Head of caudate nucleus (tissue), 42 donors: ENCODE results near the gene CD200.

Source experiments
- DNase-seq, 42 donors: peaks; one replicate each; pipeline versions ENCODE4 v3.0.0 to v3.0.0-alpha.2; 2020 to 2021; ENCODE audit warnings: mixed read lengths in 7 of 42
- intact Hi-C: fragments of 100-400 bp; cut with DNase I; formaldehyde crosslinking; loops from one replicate; pipeline ENCODE4 v1.15.0; 2022

Gene CD200

DNA sequence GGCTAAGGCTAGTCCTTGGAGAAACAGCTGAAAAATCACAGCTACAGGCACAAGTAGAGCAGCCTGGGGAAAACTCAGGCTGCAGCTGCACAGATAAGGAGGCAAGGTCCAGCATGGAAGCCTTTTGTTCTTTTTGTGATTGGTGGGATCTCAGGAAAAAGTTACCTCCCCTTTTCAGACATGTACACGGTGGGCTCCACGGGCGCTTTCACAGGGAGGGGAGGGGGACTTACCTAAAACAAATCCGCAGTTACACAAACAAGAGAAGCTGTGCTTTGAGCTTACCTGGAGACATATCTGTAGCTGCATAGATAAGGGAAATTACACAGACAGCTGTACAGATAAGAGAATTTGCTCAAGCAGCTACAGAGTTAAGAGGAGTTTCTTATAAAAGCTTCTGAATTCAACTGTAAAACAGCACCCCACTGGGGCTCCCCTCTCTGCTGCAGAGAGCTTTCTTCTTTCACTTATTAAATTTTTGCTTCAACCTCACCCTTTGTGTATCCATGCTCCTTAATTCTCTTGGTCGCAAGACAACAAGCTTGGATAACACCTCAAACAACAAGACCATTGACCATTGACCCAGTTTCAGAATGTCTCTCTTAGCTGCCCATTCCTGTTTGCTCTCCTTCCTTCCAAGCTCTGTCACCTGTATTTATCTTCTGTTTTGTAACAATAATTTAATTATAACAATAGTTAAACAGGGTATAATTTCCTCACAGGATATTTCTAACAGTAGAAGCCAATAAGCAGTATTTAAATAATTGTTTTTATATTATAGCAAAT, 10.9 kb upstream of the CD200 start:
- no peak for DNase-seq
- intact Hi-C loops: loop anchor here (10.0 kb wide), 1 partner anchor 203 kb away; no protein-coding TSS in a partner anchor

DNA sequence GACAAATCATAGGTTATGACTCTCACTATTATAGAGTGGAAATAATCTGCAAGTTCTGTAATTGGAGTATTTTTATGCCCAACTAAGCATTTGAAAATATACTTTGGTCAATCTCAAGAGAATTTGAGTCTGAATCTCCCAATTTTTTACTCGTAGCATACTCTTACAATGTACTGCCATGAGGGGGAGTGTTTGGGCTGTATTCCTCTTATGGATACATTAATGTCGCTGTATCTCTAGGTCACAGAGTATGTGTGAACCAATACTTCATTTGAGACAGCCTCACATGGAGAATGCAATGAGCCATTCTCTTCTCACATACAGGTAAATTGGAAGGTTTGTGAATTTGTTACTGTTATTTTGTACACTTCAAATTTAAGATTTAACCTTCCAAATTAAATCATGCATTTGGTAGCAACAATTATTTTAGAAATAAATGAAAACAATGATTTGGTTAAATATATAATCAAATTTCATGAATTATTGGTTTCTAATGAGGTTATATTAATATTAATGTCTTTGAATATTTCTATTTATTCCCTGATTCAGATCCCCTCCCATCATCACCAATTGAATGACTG, 5.5 kb upstream of the CD200 start:
- DNase-seq: peak in 19 of 42 donors; percentile 11 to 82 (median 53)
- intact Hi-C loops: loop anchor here (10.0 kb wide), 1 partner anchor 197 kb away; no protein-coding TSS in a partner anchor

DNA sequence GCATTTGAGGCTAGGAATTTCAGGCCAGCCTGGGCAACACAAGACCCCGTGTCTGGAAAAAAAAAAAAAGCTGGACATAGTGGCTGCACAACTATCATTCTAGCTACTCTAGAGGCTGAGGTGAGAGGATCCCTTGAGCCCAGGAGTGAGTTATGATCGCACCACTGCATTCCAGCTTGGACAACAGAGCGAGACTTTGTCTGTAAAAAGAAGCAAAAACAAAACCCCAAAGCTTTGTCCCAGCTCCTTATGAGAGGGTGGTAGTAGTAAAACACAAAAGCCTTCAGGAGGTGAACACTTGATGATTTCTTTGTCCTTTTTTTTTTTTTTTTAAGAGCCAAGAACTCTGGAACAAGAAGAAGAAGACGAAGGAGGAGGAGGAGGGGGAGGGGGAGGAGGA, 1.1 kb upstream of the CD200 start:
- intact Hi-C loops: loop anchor here (2.0 kb wide), 1 partner anchor 59 kb away; no protein-coding TSS in a partner anchor
- DNase-seq: no peak

DNA sequence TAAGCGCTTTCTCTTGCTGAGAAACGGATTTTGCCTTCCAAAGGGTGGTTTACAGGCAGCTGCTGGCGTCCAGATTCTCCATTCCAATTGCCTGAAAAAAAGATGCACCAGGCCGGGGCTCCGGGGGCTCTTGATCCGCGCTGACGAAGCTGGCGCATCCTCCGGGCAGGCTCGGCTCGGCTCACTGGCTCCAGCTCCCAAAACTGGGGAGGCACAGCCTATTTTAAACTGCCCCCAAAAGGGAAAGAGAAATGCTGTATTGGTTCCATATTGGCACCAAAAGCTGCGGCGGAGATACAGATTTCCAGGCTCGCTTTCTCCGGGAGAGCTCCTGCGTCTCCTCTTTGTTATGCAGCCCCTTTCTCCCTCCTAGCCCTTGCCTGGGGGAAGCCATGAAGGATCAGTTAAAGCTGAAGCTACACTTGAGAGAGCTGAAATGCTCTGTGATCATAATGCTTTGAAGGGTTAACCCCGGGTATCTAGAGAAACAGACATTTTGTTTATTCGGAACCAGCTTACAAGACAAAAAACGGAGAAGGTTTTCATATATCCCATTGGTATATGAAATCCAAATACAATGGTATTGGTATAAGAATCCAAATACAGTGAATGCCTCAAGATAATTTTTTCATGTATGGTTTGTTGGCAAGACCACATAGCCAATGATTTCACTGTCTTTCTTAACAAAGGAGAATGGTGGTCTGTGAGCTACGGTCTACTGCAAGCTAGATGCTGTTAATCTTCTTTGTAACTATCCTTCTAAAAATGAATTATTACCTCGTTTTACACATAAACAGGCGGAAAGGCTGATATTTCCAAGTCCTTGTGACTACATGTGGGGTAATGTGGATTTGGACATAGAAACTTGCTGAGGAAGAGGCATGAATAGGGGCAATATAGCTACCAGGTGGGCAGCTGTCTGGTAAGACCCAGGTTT, 693 bp downstream of the CD200 start:
- peak in 41 of 42 donors; percentile 14 to 80 (median 55) for DNase-seq
- intact Hi-C loops: loop anchor here (2.0 kb wide), 1 partner anchor 57 kb away; no protein-coding TSS in a partner anchor

DNA sequence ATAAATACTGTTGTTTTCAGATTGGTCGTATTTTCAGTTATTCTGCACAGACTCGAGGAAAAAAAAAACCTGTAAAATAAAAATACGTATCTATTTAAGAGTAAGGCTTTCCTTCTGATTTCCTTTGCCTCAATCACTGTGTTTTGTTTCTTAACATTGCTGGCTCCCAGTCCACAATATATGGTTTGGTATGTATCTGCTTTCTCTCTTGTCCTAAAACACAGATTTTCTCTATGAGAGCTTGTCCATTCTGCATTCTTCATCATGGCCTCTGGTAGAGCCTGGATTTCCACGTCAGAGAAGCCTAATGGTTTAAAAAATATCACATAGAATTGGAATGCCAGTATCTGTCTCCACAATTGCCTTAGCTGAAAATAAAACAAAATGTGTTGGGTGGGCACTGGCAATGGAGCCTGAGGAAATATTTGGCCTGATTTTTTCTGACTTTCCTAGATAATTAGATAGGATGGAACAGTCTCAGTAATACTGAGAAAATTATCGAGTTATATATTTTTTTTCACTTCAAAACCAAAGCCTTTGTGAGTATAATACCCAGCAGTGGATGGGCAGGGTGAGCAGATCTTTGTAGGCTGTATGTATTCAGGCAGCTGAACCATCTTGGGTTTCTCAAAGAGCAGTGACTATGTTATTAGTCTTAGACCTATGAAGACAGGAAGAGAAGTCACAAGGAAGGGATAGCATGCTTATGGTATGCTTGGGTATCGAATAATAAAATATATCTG, 1.9 kb downstream of the CD200 start:
- DNase-seq: no peak
- intact Hi-C loops: no loop called here

DNA sequence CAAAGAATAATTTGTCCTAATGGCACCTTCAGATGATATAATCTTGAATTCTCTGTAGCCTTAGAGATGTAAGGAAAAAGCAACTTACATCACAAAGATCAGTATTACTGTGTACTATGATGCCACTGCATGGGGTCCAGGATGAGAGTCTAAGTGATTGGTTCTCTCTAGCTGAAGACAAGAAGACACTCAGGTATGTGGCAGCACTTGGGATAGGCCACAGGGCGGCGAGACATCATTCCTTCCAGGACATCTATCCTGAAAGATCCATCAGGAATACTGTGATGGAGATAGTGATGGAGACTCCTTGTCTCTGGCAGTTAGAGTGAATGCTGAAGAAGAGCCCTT, 2.5 kb downstream of the CD200 start:
- DNase-seq: no peak
- intact Hi-C loops: no loop called here

DNA sequence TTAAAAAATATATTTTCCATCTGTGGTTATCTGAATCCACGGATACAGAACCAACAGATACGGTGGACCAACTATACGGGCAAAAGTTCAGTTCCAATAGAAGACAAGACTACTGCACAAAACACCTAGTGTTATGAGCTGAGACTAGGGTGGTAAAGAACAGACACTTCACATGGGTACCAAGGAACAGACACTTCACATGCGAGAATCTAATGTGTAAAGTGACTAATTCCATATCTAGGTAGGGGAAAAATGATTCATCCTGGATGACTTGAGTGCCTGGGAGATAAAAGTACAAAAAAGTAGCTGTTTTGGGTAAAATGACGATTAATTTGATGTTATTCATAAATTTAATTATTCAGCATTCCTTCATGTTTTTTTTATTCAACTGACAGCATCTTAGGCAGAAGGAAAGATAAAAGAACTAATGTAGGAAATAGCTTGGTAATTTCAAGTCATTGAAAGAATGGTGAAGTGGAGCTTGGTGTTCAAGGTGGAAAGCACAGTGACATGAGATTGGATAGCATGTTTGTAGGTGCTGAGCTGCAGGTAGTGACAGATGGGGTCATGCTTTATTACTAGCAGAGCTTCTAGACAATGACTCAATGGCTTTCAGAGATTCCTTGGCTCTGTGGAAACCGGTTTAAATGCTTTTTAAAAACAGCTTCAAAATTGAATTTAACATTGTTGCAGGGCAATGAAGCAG, 5.2 kb downstream of the CD200 start:
- DNase-seq: no peak
- intact Hi-C loops: no loop called here

DNA sequence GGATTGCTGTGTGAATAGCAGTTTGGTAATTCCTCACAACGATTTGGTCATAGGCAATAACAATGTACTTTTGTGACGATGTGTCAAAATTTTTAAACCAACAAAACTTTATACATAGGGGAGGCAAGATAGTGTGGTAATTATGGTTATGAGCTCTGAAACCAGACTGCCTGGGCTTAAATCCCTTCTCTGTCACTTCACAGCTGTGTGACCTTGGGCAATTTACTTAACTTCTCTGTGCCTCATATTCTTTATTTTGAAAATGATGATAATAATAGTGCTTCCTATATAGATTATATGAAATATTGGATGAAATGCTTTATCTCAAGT, 5.7 kb downstream of the CD200 start:
- DNase-seq: no peak
- intact Hi-C loops: no loop called here

DNA sequence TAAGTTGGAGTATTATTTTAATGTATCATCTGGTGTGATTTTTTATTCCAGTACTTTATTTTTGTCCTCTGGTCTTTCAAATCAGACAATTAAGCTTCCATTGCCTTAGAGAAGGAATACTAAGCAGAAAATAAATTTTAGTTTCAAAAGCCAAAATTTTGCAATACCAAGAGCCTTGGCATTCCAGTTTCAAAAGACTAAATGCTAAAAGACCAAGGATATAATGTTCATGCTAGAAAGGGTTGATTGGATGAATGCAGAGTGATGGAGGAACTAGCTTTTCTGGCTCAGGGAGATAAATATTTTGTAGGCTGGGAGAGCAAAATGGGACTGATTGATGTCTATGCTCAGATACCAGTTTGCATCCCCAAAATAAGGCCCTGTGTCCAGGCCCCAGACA, 6.2 kb downstream of the CD200 start:
- no peak for DNase-seq
- intact Hi-C loops: no loop called here

DNA sequence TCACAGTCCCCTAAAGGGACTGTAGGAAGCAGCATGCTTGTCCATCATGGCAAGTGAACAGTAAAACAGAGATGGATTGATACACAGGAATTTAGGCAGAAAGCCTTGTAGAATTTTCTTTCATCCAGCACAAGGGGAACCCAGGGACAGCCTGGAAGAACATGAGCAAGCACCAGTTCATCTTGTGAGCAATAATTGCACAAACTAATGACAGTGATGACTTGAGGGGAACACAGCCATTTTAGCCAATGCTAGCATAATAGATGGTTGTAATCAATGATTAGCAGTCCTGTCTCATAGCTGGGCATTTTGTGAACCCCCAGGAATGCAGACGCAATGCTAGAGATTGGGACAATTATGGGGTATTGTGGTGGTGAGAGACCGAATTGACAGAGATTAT, 6.7 kb downstream of the CD200 start:
- no peak for DNase-seq
- intact Hi-C loops: no loop called here

DNA sequence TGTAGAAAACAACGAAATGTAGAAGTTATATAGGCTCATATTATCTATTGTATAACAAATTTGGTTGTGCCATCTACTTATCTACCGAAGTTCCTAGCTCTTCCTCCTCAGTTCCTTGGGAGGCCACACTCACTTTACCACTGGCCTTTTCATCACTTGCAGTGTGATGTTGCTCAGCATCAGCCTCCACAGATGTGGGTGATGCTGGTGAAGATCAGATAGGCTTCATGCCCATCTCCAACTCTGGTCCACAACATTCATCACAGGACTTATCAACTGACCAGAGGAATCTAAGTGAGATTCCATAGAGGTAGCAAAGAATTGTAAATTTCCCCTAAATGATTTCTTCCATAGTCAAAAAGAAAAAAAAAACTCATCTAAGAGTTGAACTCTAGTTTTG, 8.4 kb downstream of the CD200 start:
- DNase-seq: no peak
- intact Hi-C loops: no loop called here

DNA sequence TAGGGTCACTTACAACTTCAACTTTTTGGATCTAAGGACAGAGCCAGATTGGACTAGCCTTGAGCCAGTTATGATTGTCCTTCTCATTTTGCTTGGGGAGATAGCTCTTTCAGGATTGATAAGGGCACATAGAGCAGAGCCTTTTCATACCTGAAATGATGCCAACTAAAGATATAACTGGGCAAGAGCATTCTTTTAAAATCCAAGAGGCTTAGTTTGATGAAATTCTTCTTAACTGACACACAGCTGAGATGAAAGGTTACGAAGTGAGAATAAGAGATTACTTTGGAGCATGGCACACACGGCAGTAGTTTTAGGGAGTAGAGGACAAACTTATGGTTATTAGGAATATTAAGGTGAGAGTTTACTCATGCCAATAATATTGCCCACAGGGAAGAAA, 12.7 kb downstream of the CD200 start:
- DNase-seq: no peak
- intact Hi-C loops: no loop called here

DNA sequence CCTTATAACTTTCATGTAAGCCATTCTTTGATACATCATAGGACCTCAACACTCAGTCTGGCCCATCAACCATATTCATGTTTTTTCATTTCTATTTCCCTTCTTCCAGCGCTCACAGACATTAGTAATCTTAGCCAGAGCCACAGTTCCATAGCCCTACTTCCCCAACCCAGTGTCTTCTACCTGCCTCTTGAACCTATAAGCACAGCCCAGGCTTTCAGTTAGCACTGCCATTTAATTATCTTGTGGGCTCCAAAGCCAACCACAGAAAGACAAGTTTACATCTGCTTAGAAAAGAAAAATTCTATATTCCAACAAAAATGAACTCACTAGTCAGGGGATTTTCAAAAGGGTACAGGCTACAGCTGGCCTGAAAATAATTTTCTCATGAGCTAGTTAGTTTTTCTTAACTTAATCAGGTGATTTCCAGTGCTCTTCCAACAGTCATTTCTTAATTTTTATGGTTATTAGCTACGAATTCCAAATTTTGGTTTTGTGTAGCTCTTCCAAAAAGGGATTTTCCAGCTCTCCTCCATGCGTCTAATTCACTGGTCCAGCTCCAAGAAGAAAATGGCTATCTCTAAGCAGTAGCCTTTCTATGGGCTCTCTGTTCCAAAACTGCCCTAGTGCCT, 13.7 kb downstream of the CD200 start:
- intact Hi-C loops: no loop called here
- DNase-seq: no peak

DNA sequence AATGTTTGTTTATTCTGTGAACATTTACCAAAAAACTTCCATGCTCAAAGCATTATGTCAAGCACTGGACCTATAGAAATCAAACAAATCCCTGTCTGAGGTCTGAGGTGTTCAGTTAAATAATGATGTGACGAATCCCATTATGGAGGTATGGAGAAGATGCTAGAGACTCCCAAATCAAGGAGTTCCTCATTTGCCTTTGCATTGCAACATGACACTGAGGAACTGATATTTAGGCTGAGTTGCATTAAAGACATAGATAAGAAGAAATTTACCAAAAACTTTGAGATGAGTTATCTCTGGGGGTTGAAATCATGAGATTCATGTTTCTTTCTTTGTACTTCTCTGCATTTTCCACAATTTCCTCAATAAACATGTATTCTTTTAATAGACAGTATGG, 16.0 kb downstream of the CD200 start:
- intact Hi-C loops: no loop called here
- DNase-seq: no peak

DNA sequence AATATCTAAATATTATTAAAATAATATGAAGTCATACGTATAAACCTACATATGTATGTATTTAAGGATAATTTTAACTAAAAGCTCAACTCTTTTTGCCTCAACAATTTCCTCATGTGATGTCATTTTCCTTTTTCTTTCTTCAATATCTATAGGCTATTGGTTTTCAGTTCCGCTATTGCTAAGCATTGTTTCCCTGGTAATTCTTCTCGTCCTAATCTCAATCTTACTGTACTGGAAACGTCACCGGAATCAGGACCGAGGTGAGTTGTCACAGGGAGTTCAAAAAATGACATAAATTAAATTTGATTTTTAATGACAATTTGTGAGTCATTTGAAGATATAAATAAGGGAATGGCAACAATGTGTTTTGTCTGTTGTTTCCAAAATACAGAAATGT, 16.6 kb downstream of the CD200 start:
- intact Hi-C loops: no loop called here
- DNase-seq: no peak

DNA sequence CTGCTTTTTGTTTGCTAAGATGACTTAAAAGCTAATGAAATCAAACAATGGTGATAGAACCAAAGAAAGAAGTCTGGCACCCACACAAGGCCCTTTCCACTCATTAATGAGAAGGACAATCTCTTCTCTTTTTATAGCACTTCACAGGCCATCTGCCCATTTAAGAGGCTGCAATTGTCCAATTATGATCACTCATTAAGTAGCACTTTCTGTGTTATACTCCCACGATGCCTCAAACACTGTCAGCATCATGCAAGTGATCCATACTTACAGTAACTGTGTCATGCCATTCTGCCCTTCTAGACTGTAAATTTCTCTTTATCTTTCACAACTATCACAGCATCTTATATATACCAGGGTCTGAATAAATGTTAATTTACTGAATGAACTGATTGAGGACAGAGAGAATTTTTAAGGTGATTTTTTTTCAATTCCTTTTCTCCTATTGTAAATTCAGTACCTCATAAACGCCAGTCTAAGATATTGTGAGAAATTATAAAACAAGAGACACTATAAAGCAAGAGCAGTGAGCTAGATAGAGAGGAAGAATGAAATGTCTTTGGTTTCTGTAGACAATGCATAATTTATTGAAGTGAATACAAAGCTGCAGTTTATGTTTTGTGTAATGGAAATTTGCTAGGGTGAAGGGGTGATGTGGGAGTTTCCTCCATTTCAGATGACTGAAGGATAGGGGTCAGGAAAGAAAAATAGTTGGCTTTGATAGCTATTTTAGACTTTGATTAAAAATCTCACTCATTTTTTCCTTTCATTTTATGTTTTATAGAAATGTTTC, 17.3 kb downstream of the CD200 start:
- intact Hi-C loops: no loop called here
- DNase-seq: no peak

DNA sequence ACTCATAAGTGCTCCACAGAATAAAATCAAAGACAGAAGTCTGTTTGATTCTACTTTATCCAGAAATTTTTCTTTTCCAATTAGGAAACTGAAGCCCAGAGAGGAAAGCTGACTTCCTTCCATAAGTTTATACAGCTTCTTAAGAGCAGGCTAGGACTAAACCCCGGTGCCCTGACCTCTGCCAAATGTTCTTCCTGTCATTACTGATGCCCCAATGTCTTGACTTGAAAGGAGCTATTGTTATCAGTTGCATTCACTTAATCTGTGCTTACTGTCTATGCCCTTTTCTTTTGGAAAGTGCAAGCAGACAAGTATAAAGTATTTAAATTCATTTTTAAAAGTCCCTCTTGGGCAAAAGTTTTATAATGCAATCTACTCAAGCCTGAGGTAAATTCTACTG, 18.1 kb downstream of the CD200 start:
- intact Hi-C loops: no loop called here
- no peak for DNase-seq

DNA sequence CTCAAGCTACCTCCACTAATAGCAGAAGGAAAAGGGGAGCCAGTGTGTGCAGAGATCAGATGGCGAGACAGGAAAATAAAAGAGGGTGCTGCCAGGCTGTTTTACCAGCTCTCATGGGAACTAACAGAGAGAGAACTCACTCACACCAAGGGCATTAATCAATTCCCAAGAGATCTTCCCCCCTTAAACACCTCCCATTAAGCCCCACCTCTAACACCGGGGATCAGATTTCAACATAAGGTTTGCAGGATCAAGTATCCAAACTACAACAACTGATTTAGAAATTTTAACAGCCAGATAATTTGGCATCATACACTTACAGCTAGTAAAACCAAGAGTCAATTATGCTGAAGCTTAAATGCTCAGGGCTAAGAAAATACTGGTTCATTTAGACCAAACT, 18.9 kb downstream of the CD200 start:
- intact Hi-C loops: no loop called here
- no peak for DNase-seq
